Kidney (tissue), 14 donors: ENCODE data around the gene ZDHHC21. TPM values are rescaled to one million over a fixed set of nuclear protein-coding genes. Genes with fewer than 3 reads are reported as not detected.

Experiments
- DNase-seq, 5 donors: peaks; one replicate each; pipeline ENCODE4 v3.0.0-alpha.2; 2013 to 2020
- FAIRE-seq: peaks from 2 replicates; lab custom pipeline; 2012; peaks lifted over from hg19 to GRCh38; lab: Jason Lieb, UNC
- H3K27ac ChIP-seq, 2 donors: one replicate each; pipeline ENCODE4 v1.7.0; 2013; ENCODE audit warnings: low read depth in 2 of 2, low read length in 2 of 2, inconsistent platforms in 1 of 2
- H3K27me3 ChIP-seq: one replicate; pipeline ENCODE4 v1.7.1; 2013; ENCODE audit warnings: low read length, inconsistent platforms; ENCODE audit not compliant: control insufficient read depth, insufficient read depth
- H3K36me3 ChIP-seq, 3 donors: one replicate each; pipeline versions ENCODE4 v1.7.0 to v1.7.1; 2013; ENCODE audit warnings: low read length in 3 of 3, control low read depth in 1 of 3, inconsistent platforms in 1 of 3; ENCODE audit not compliant: insufficient read depth in 3 of 3, control insufficient read depth in 2 of 3
- H3K4me1 ChIP-seq, 3 donors: one replicate each; pipeline versions ENCODE4 v1.7.0 to v1.7.1; 2013; ENCODE audit warnings: low read length in 3 of 3, inconsistent platforms in 1 of 3, low read depth in 1 of 3; ENCODE audit not compliant: control insufficient read depth in 2 of 3, insufficient read depth in 2 of 3
- H3K4me3 ChIP-seq, 3 donors: one replicate each; pipeline versions ENCODE4 v1.7.0 to v1.8.1; 2013; ENCODE audit warnings: low read length in 3 of 3, control low read depth in 1 of 3, inconsistent platforms in 1 of 3
- H3K9ac ChIP-seq, 3 donors: one replicate each; pipeline versions ENCODE4 v1.7.0 to v1.7.1; 2013; ENCODE audit warnings: low read length in 3 of 3, control low read depth in 1 of 3, inconsistent platforms in 1 of 3
- H3K9me3 ChIP-seq, 3 donors: one replicate each; pipeline versions ENCODE4 v1.7.0 to v1.7.1; 2013; ENCODE audit warnings: low read length in 3 of 3, control low read depth in 1 of 3, inconsistent platforms in 1 of 3; ENCODE audit not compliant: control insufficient read depth in 2 of 3, insufficient read depth in 1 of 3
- intact Hi-C: fragments of 100-400 bp; cut with DNase I; formaldehyde crosslinking; loops from one replicate; pipeline ENCODE4 v1.11.1; 2022
- polyA plus RNA-seq: library from polyadenylated mRNA; stranded (reverse); fragments of 350-450 nt; fragmentation: Illumina TruSeq; extraction: RNeasy Lipid Tissue Mini Kit (QIAGEN cat#74804); gene quantifications from one replicate; pipeline ENCODE4 v1.2.3, GENCODE V29; 2014; ENCODE audit warnings: low read depth, low replicate concordance; ENCODE audit not compliant: insufficient read depth
- total RNA-seq: library from RNA; stranded (reverse); fragmentation: NEBNext Ultra II Directional; extraction: Animal tissue kit (Norgen Biotek cat#: 25700); gene quantifications from one replicate; pipeline ENCODE4 v1.2.1, GENCODE V29; 2021
- TF ChIP-seq, protein P1 (sequence below): IDR thresholded peaks from 3 replicates; pipeline ENCODE4 v1.5.1; 2012; ENCODE audit warnings: mild to moderate bottlenecking, moderate library complexity, borderline replicate concordance; ENCODE audit not compliant: insufficient read depth; ENCODE audit errors: extremely low read depth
- donor health status: control.
- donor health status: control.
- donor health status: control.
- donor health status: control.
- donor health status: control.
- donor health status: DM: yes; HTN: yes; CAD: no.
- donor health status: Normal renal cell carcinoma (clear cell type).

The ZDHHC21 gene
- total and polyA plus RNA-seq, 2 donors from 2014 or later, result 4.0 to 15.2 TPM

- DNase-seq (no peak), FAIRE-seq (no peak)
- Histone ChIP-seq H3K36me3 (peaks cover 0 to 7% (median 3%) of the 10 kb centered on the region in 3 donors), H3K9ac (no peak overlapping the region), H3K9me3 (peaks cover 0 to 13% (median 0%) of the 10 kb centered on the region in 3 donors), H3K4me1 (no peaks in the 10 kb centered on the region), H3K4me3 (no peak overlapping the region), H3K27me3 (no peaks in the 10 kb centered on the region), H3K27ac (no peak overlapping the region)
- TF ChIP-seq, protein P1, sequence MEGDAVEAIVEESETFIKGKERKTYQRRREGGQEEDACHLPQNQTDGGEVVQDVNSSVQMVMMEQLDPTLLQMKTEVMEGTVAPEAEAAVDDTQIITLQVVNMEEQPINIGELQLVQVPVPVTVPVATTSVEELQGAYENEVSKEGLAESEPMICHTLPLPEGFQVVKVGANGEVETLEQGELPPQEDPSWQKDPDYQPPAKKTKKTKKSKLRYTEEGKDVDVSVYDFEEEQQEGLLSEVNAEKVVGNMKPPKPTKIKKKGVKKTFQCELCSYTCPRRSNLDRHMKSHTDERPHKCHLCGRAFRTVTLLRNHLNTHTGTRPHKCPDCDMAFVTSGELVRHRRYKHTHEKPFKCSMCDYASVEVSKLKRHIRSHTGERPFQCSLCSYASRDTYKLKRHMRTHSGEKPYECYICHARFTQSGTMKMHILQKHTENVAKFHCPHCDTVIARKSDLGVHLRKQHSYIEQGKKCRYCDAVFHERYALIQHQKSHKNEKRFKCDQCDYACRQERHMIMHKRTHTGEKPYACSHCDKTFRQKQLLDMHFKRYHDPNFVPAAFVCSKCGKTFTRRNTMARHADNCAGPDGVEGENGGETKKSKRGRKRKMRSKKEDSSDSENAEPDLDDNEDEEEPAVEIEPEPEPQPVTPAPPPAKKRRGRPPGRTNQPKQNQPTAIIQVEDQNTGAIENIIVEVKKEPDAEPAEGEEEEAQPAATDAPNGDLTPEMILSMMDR, result no peak
- intact Hi-C loops, result no loop called here
Observed at GRCh38 chr9:14597171-14597799, 95.9 kb downstream of the ZDHHC21 start.

DNA sequence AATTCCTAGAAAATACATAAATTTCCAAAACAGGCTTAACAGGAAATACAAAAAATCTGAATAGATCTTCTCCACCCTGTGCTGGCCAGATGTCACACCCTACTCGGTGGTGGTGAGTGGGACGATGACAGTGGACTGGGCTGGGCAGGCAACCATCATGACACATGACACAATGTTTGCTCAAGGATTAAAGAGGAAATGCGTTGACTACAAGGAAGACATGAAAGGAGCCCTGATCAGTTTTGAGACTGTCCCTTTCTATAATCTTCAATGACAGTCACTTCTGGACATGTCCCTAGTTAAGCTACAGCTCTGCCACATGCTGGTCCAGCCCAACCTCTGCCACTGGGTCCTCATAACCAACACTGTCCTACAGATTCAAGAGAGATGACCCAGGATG is 99.8 kb downstream of the ZDHHC21 start:
- no peak overlapping the region for H3K9ac ChIP-seq
- H3K4me3 ChIP-seq, result no peak overlapping the region
- FAIRE-seq (no peak), DNase-seq (no peak)
- intact Hi-C loops, result no loop called here
- H3K27ac ChIP-seq, result no peak overlapping the region
- H3K4me1 ChIP-seq, result no peaks in the 10 kb centered on the region
- H3K9me3 ChIP-seq, result peaks cover 0 to 4% (median 0%) of the 10 kb centered on the region in 3 donors
- no peaks in the 10 kb centered on the region for H3K27me3 ChIP-seq
- TF ChIP-seq, protein P1, result no peak
- peaks cover 0 to 7% (median 3%) of the 10 kb centered on the region in 3 donors for H3K36me3 ChIP-seq

DNA sequence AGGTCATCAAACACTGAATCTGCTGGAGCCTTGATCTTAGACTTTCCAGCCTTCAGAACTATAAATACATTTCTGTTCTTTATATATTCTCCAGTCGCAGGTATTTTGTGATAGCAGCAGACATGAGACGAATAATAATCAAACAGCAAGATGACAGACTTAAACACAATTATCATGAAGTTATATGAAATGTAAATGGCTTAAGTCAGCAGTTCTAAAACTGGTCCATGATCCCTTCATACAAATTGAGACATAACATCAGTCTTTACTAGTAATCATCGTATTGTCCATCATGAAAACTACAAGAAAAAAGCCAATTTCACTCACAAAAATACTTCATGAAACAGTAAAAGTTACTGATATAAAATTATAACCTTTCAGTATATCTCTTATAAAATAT is 101.8 kb downstream of the ZDHHC21 start:
- intact Hi-C loops, result no loop called here
- Histone ChIP-seq H3K27me3 (no peaks in the 10 kb centered on the region), H3K4me1 (no peaks in the 10 kb centered on the region), H3K9ac (no peak overlapping the region), H3K27ac (no peak overlapping the region), H3K9me3 (peaks cover 0 to 4% (median 0%) of the 10 kb centered on the region in 3 donors), H3K36me3 (peaks cover 0 to 7% (median 3%) of the 10 kb centered on the region in 3 donors), H3K4me3 (no peak overlapping the region)
- DNase-seq, result no peak
- TF ChIP-seq, protein P1, result no peak
- no peak for FAIRE-seq
